ENCODE measurements around the gene NAALADL2. TPM values are rescaled to one million over a fixed set of nuclear protein-coding genes. Genes with fewer than 3 reads are reported as not detected.

Gene NAALADL2
- total RNA-seq, 2 experiments from 2014 or later, result 0.30 to 1.2 TPM

GRCh38 chr3:175620532-175620931 lies 761.4 kb downstream of the NAALADL2 start:
- Mint-ChIP-seq H3K27ac (no peak overlapping the region), H3K27me3 (no peaks in the 10 kb centered on the region), H3K4me3 (no peak overlapping the region), H3K36me3 (ENCODE audit: low read depth) (no peaks in the 10 kb centered on the region), H3K9me3 (peaks cover 14% of the 10 kb centered on the region), H3K4me1 (ENCODE audit: low read depth) (no peaks in the 10 kb centered on the region)
- TF ChIP-seq CTCF (IDR thresholded peaks at IDR 0.05), result no peak
- no peak for DNase-seq
- H3K4me3 ChIP-seq (ENCODE audit: low read length), result no peak overlapping the region
- no peaks in the 10 kb centered on the region for H3K27me3 ChIP-seq (ENCODE audit: control insufficient read depth in 1 of 2, insufficient read depth in 2 of 2, low read length in 2 of 2)
- intact Hi-C loops (cut with DNase I, micrococcal nuclease), result no loop called here
- H3K4me1 ChIP-seq (ENCODE audit: insufficient read depth, low read length), result no peaks in the 10 kb centered on the region
- no peaks in the 10 kb centered on the region for H3K36me3 ChIP-seq (ENCODE audit: insufficient read depth, low read length)
- peaks cover 0 to 13% of the 10 kb centered on the region in 2 experiments for H3K9me3 ChIP-seq (ENCODE audit: control insufficient read depth in 1 of 2, insufficient read depth in 1 of 2, low read length in 2 of 2)
- no peak overlapping the region for H3K27ac ChIP-seq (ENCODE audit: low read depth in 1 of 2, low read length in 2 of 2)
- ChIA-PET POLR2A (no interaction called here), CTCF (no interaction called here)
- ATAC-seq (ENCODE audit: poor library complexity), result no peak

- H3K27me3 Mint-ChIP-seq, result no peaks in the 10 kb centered on the region
- CTCF ChIA-PET, result no interaction called here
- POLR2A ChIA-PET, result no interaction called here
- H3K27ac Mint-ChIP-seq, result no peak overlapping the region
- no peaks in the 10 kb centered on the region for H3K36me3 ChIP-seq (ENCODE audit: insufficient read depth, low read length)
- DNase-seq (no peak), ATAC-seq (ENCODE audit: poor library complexity) (no peak)
- H3K4me3 ChIP-seq (ENCODE audit: low read length), result no peak overlapping the region
- no peaks in the 10 kb centered on the region for H3K27me3 ChIP-seq (ENCODE audit: control insufficient read depth in 1 of 2, insufficient read depth in 2 of 2, low read length in 2 of 2)
- peaks cover 0 to 9% of the 10 kb centered on the region in 2 experiments for H3K9me3 ChIP-seq (ENCODE audit: control insufficient read depth in 1 of 2, insufficient read depth in 1 of 2, low read length in 2 of 2)
- no peaks in the 10 kb centered on the region for H3K36me3 Mint-ChIP-seq (ENCODE audit: low read depth)
- intact Hi-C loops (cut with DNase I, micrococcal nuclease), result no loop called here
- no peaks in the 10 kb centered on the region for H3K4me1 Mint-ChIP-seq (ENCODE audit: low read depth)
- TF ChIP-seq CTCF (IDR thresholded peaks at IDR 0.05), result no peak
- peaks cover 15% of the 10 kb centered on the region for H3K9me3 Mint-ChIP-seq
- H3K4me1 ChIP-seq (ENCODE audit: insufficient read depth, low read length), result no peaks in the 10 kb centered on the region
- H3K4me3 Mint-ChIP-seq, result no peak overlapping the region
- no peak overlapping the region for H3K27ac ChIP-seq (ENCODE audit: low read depth in 1 of 2, low read length in 2 of 2)
Measured at GRCh38 chr3:175640958-175641357, 781.8 kb downstream of the NAALADL2 start.

- H3K4me1 Mint-ChIP-seq (ENCODE audit: low read depth), result no peaks in the 10 kb centered on the region
- no peak for TF ChIP-seq CTCF (IDR thresholded peaks at IDR 0.05)
Measured at GRCh38 chr3:175646865-175647264, 787.7 kb downstream of the NAALADL2 start.

More at GRCh38 chr3:175646865-175647264, 787.7 kb downstream of the NAALADL2 start:
- intact Hi-C loops (cut with DNase I, micrococcal nuclease), result no loop called here
- Histone ChIP-seq H3K4me1 (ENCODE audit: insufficient read depth, low read length) (no peaks in the 10 kb centered on the region), H3K36me3 (ENCODE audit: insufficient read depth, low read length) (no peaks in the 10 kb centered on the region), H3K27me3 (ENCODE audit: control insufficient read depth in 1 of 2, insufficient read depth in 2 of 2, low read length in 2 of 2) (no peaks in the 10 kb centered on the region), H3K27ac (ENCODE audit: low read depth in 1 of 2, low read length in 2 of 2) (no peak overlapping the region), H3K4me3 (ENCODE audit: low read length) (no peak overlapping the region), H3K9me3 (ENCODE audit: control insufficient read depth in 1 of 2, insufficient read depth in 1 of 2, low read length in 2 of 2) (peaks cover 0 to 5% of the 10 kb centered on the region in 2 experiments)
- Mint-ChIP-seq H3K36me3 (ENCODE audit: low read depth) (no peaks in the 10 kb centered on the region), H3K9me3 (peaks cover 9% of the 10 kb centered on the region), H3K27ac (no peak overlapping the region), H3K4me3 (no peak overlapping the region), H3K27me3 (no peaks in the 10 kb centered on the region)
- CTCF ChIA-PET, result no interaction called here
- ATAC-seq (ENCODE audit: poor library complexity) (no peak), DNase-seq (no peak)
- POLR2A ChIA-PET, result no interaction called here

Measured in CD4-positive, alpha-beta T cell (primary cell).